OCI-LY3 (cell line): ENCODE data around the gene COL27A1.
"Not testable (repeated sequence)": the region's sequence is repeated elsewhere in the genome, so short reads cannot be mapped to it uniquely, and the experiment has no call there.

Experiments
- H2AFZ ChIP-seq: fragments of 200-600, 300-600 bp; shearing (Covaris generic); 2 replicates; pipeline ENCODE4 v1.6.0; 2014; ENCODE audit warnings: antibody characterized with exemption, low read depth, low read length
- H3K27ac ChIP-seq: fragments of 200-600, 300-600 bp; sonication (generic); 2 replicates; pipeline ENCODE4 v1.5.1; 2014; ENCODE audit warnings: mild to moderate bottlenecking, low read length, moderate library complexity, mixed read lengths
- H3K27me3 ChIP-seq: fragments of 200-600, 300-600 bp; sonication (generic); 2 replicates; pipeline ENCODE4 v1.6.1; 2014; ENCODE audit warnings: low read depth, low read length, mixed read lengths
- H3K36me3 ChIP-seq: fragments of 200-600, 300-600 bp; sonication (generic); replicated peaks from 2 replicates; pipeline ENCODE3; 2014; ENCODE audit warnings: low read depth, low read length, mixed read lengths
- H3K4me1 ChIP-seq: fragments of 300-600, 200-600 bp; sonication (generic); 2 replicates; pipeline ENCODE4 v1.6.1; 2014; ENCODE audit warnings: low read length, mixed read lengths
- H3K4me2 ChIP-seq: fragments of 200-600, 300-600 bp; sonication (generic); 2 replicates; pipeline ENCODE4 v1.6.1; 2014; ENCODE audit warnings: low read length, mixed read lengths
- H3K4me3 ChIP-seq: fragments of 300-600, 200-600 bp; sonication (generic); 2 replicates; pipeline ENCODE4 v1.5.1; 2014; ENCODE audit warnings: antibody characterized with exemption, mild to moderate bottlenecking, low read length, moderate library complexity
- H3K79me2 ChIP-seq: fragments of 300-600, 200-600 bp; shearing (Covaris generic); 2 replicates; pipeline ENCODE4 v1.6.1; 2014; ENCODE audit warnings: mild to moderate bottlenecking, low read length, mixed read lengths
- H3K9ac ChIP-seq: fragments of 300-600, 200-600 bp; shearing (Covaris generic); 2 replicates; pipeline ENCODE4 v1.6.0; 2014; ENCODE audit warnings: mild to moderate bottlenecking, low read length, moderate library complexity
- H3K9me3 ChIP-seq: fragments of 200-600, 300-600 bp; shearing (Covaris generic); 2 replicates; pipeline ENCODE4 v1.6.1; 2014; ENCODE audit warnings: low read length, mixed read lengths; ENCODE audit not compliant: insufficient read depth
- H4K20me1 ChIP-seq: fragments of 200-600, 300-600 bp; sonication (generic); 2 replicates; pipeline ENCODE4 v1.6.1; 2016; ENCODE audit warnings: low read length, mixed read lengths; ENCODE audit not compliant: insufficient read depth
- EZH2phosphoT487 ChIP-seq: fragments of 200-600 bp; shearing (Covaris generic); IDR thresholded peaks from 2 replicates; pipeline ENCODE4 v1.6.1; 2018; ENCODE audit warnings: antibody characterized with exemption, mixed run types, low read depth
- TF ChIP-seq, protein P1 (sequence below): fragments of 200-600, 300-600 bp; sonication (generic); IDR thresholded peaks from 2 replicates; pipeline ENCODE4 v1.5.1; 2014; ENCODE audit warnings: antibody characterized with exemption, low read length, low read depth

COL27A1 gene

DNA sequence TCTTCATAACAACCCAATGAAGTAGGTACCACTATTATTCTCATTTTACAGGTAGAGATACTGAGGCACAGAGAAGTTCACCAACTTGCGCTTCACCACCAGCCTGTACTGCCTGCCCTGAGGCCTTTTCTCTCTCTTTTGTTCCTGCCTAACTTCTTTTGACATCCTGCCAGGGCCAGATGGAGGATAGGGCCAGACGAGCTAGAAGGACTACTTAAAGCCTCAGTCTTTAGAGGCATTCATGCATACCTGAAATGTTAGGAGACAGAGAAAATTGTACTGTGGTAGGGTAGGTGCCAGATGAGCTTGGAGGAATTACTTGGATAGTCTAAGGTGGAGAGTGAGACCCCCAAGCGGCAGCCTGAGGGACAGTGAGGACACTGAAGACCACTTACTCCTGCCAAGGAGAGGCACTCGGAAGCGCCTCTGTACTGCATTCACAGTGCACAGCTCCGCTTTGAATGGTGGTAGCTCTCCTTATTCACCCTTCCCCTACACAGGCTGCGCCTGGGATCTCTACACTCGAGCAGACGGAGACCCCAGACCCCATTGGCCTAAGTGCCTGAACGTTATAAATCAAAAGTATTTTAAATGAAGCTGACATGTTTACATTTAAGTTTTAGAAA is 161.4 kb downstream of the COL27A1 start:
- no peak overlapping the region for H3K27ac ChIP-seq
- H3K27me3 ChIP-seq = peaks cover 5% of the 10 kb centered on the region; the same call in 1 of the 2 replicates
- no peaks in the 10 kb centered on the region; the same call in 1 of the 2 replicates for H3K4me1 ChIP-seq
- no peaks in the 10 kb centered on the region for H3K79me2 ChIP-seq
- H3K9me3 ChIP-seq = no peaks in the 10 kb centered on the region
- H3K4me2 ChIP-seq = no peak overlapping the region
- no peak overlapping the region for H3K9ac ChIP-seq
- TF ChIP-seq EZH2phosphoT487 = no peak
- TF ChIP-seq, protein P1, sequence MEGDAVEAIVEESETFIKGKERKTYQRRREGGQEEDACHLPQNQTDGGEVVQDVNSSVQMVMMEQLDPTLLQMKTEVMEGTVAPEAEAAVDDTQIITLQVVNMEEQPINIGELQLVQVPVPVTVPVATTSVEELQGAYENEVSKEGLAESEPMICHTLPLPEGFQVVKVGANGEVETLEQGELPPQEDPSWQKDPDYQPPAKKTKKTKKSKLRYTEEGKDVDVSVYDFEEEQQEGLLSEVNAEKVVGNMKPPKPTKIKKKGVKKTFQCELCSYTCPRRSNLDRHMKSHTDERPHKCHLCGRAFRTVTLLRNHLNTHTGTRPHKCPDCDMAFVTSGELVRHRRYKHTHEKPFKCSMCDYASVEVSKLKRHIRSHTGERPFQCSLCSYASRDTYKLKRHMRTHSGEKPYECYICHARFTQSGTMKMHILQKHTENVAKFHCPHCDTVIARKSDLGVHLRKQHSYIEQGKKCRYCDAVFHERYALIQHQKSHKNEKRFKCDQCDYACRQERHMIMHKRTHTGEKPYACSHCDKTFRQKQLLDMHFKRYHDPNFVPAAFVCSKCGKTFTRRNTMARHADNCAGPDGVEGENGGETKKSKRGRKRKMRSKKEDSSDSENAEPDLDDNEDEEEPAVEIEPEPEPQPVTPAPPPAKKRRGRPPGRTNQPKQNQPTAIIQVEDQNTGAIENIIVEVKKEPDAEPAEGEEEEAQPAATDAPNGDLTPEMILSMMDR = no peak
- no peak overlapping the region for H3K4me3 ChIP-seq
- no peak overlapping the region for H2AFZ ChIP-seq
- no peaks in the 10 kb centered on the region for H3K36me3 ChIP-seq
- no peaks in the 10 kb centered on the region for H4K20me1 ChIP-seq

DNA sequence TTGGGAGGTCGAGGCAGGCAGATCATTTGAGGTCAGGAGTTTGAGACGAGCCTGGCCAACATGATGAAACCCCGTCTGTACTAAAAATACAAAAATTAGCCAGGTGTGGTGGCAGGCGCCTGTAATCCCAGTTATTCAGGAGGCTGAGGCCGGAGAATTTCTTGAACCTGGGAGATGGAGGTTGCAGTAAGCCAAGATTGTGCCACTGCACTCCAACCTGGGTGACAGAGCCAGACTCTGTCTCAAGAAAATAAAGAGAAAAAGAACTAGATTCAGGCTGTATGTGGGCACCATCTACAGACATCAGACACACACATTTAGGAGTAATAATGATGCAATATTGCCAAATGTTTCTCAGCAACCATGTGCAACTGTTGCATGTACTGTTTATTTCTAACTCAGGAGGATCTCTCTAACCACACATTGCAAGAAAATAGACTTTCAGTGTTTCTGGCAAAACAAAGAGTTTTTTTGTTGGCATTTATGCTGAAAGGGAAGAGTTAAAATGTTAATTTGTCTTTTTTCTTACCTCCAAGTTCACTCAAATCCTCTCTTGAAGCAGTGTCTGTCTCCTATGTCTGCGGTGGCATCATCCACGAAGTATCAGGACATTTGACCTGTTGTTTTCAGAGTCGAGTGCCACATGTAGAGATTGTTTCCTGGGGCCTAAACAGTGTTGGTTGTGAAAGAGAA is 162.5 kb downstream of the COL27A1 start:
- no peak overlapping the region for H3K27ac ChIP-seq
- TF ChIP-seq, protein P1 = no peak
- TF ChIP-seq EZH2phosphoT487 = no peak
- no peaks in the 10 kb centered on the region for H3K79me2 ChIP-seq
- no peak overlapping the region for H2AFZ ChIP-seq
- H3K27me3 ChIP-seq = peaks cover 5% of the 10 kb centered on the region; the same call in 1 of the 2 replicates
- no peaks in the 10 kb centered on the region for H3K36me3 ChIP-seq
- H3K4me2 ChIP-seq = no peak overlapping the region
- no peak overlapping the region for H3K9ac ChIP-seq
- no peak overlapping the region for H3K4me3 ChIP-seq
- H3K4me1 ChIP-seq = no peaks in the 10 kb centered on the region; the same call in 1 of the 2 replicates
- no peaks in the 10 kb centered on the region for H3K9me3 ChIP-seq
- H4K20me1 ChIP-seq = no peaks in the 10 kb centered on the region

DNA sequence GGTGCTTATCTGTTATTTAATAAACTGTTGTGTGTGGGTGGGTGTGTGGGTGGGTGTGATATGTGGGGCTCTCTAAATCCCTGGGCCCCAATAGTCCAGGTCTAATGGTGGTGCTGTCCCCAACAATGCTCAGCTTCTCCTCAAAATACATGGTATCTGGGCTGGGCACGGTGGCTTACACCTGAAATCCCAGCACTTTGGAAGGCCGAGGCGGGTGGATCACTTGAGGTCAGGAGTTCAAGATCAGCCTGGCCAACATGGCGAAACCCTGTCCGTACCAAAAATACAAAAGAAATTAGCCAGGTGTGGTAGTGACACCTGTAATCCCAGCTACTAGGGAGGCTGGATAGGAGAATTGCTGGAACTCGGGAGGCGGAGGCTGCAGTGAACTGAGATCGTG is 163.1 kb downstream of the COL27A1 start:
- no peak overlapping the region for H3K27ac ChIP-seq
- TF ChIP-seq, protein P1 = no peak
- TF ChIP-seq EZH2phosphoT487 = no peak

DNA sequence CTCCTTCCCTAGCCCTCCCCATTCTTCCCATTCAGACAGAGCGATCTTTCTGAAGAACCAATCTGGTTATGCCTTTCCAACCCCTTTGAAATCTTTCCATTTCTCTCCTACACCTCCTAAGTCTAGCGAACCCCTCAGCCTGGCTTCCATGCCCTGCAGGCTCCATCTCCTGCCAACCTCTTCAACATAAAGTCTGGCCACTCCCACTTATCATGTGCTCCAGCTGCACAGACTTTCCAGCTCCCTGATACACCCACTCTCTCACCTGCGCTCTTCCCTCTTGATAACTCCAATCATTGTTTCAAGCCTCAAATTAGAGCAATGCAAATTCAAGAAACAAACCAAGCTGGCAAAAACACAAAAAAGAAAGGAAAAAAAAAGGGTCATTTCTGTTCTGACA is 163.8 kb downstream of the COL27A1 start:
- H2AFZ ChIP-seq = no peak overlapping the region
- H3K4me2 ChIP-seq = no peak overlapping the region
- H3K9ac ChIP-seq = no peak overlapping the region
- no peaks in the 10 kb centered on the region for H3K36me3 ChIP-seq
- no peak overlapping the region for H3K27ac ChIP-seq
- peaks cover 9% of the 10 kb centered on the region; the same call in 1 of the 2 replicates for H3K27me3 ChIP-seq
- no peaks in the 10 kb centered on the region for H3K79me2 ChIP-seq
- H3K9me3 ChIP-seq = no peaks in the 10 kb centered on the region
- no peak for TF ChIP-seq EZH2phosphoT487
- TF ChIP-seq, protein P1 = no peak
- no peaks in the 10 kb centered on the region; the same call in 1 of the 2 replicates for H3K4me1 ChIP-seq
- no peaks in the 10 kb centered on the region for H4K20me1 ChIP-seq
- H3K4me3 ChIP-seq = no peak overlapping the region

More for the DNA sequence above, 163.1 kb downstream of the COL27A1 start:
- Histone ChIP-seq H3K36me3 (no peaks in the 10 kb centered on the region), H3K27me3 (peaks cover 5% of the 10 kb centered on the region; the same call in 1 of the 2 replicates), H3K4me1 (no peaks in the 10 kb centered on the region; the same call in 1 of the 2 replicates), H3K9me3 (no peaks in the 10 kb centered on the region), H3K4me2 (no peak overlapping the region), H3K4me3 (no peak overlapping the region), H2AFZ (no peak overlapping the region), H3K79me2 (no peaks in the 10 kb centered on the region), H3K9ac (no peak overlapping the region), H4K20me1 (no peaks in the 10 kb centered on the region)

DNA sequence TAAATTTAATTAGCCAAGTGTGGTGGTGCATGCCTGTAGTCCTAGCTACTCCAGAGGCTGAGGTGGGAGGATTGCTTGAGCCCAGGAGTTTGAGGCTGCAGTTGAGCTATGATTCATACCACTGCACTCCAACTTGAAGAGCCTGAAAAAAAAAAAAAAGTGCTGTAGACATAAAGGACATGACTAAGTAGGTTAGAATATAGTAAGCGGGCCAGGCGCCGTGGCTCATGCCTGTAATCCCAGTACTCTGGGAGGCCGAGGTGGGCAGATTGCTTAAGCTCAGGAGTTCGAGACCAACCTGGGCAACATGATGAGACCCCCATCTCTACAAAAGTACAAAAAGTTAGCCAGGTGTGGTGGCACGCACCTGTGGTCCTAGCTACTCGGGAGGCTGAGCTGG is 165.4 kb downstream of the COL27A1 start:
- not testable (repeated sequence) for H3K4me1 ChIP-seq, H4K20me1 ChIP-seq, H2AFZ ChIP-seq, H3K27ac ChIP-seq, H3K4me3 ChIP-seq, H3K79me2 ChIP-seq, H3K36me3 ChIP-seq, H3K9me3 ChIP-seq, H3K9ac ChIP-seq, H3K4me2 ChIP-seq
- peaks cover 17% of the 10 kb centered on the region for H3K27me3 ChIP-seq
